Stomach (tissue), 9 donors: ENCODE results near the gene HLCS. TPM values are rescaled to one million over a fixed set of nuclear protein-coding genes. Genes with fewer than 3 reads are reported as not detected.

Source experiments
- DNase-seq, 2 donors: peaks; one replicate each; pipeline versions ENCODE4 v3.0.0 to v3.0.0-alpha.2; 2013 to 2019
- H3K27ac ChIP-seq, 5 donors: fragments of 200-600 bp in 4 of 5; sonication (generic) in 4 of 5; one replicate each; pipeline ENCODE4 v1.5.1; 2013 to 2019; ENCODE audit warnings: mild to moderate bottlenecking in 1 of 5, moderate library complexity in 1 of 5
- H3K27me3 ChIP-seq, 3 donors: fragments of 200-600 bp; sonication (generic); one replicate each; pipeline ENCODE4 v1.5.1; 2017 to 2019; ENCODE audit warnings: mixed run types in 1 of 3
- H3K36me3 ChIP-seq, 4 donors: fragments of 200-600 bp; sonication (generic); 1 replicate in 3 of 4; 2 replicates in 1 of 4; pipeline ENCODE4 v1.5.1; 2016 to 2019
- H3K4me1 ChIP-seq, 4 donors: fragments of 200-600 bp; sonication (generic); one replicate each; pipeline ENCODE4 v1.5.1; 2016 to 2019
- H3K4me3 ChIP-seq, 4 donors: fragments of 200-600 bp; sonication (generic) in 3 of 4; one replicate each; pipeline ENCODE4 v1.5.1; 2016 to 2019; ENCODE audit warnings: mild to moderate bottlenecking in 1 of 4
- H3K9me3 ChIP-seq, 4 donors: fragments of 200-600 bp; sonication (generic); one replicate each; pipeline ENCODE4 v1.5.1; 2016 to 2019
- CTCF ChIP-seq, 7 experiments: fragments of 450-650 bp in 4 of 7; fragments of 200-600 bp in 3 of 7; sonication (generic) in 3 of 7; IDR thresholded peaks; one replicate each; pipeline ENCODE4 v1.5.1; 2016 to 2019; ENCODE audit warnings: antibody characterized with exemption in 7 of 7, control low read depth in 2 of 7, mild to moderate bottlenecking in 1 of 7
- EP300 ChIP-seq: sonication (generic); formaldehyde crosslinking; IDR thresholded peaks from one replicate; pipeline ENCODE4 v1.6.1; 2017; ENCODE audit warnings: antibody characterized with exemption
- POLR2A ChIP-seq, 4 donors: fragments of 450-650 bp; IDR thresholded peaks; one replicate each; pipeline ENCODE4 v1.6.1; 2016; ENCODE audit warnings: antibody characterized with exemption in 4 of 4, control low read depth in 2 of 4, mild to moderate bottlenecking in 1 of 4, moderate library complexity in 1 of 4
- POLR2AphosphoS5 ChIP-seq, 3 donors: sonication (generic); formaldehyde crosslinking; IDR thresholded peaks; one replicate each; pipeline ENCODE4 v1.6.1; 2016; ENCODE audit warnings: antibody characterized with exemption in 3 of 3
- WGBS, 5 donors: extraction: QIAGEN DNeasy Blood & Tissue Kit in 3 of 5; methylation state at CpG; one replicate each; pipeline versions ENCODE4 v1.1.5 to v1.1.7; 2013 to 2018; 5-methylcytosine and 5-hydroxymethylcytosine counted together
- intact Hi-C: fragments of 100-400 bp; cut with DNase I; formaldehyde crosslinking; loops from one replicate; pipeline ENCODE4 v1.15.1; 2023; ENCODE audit warnings: low total_unique reads
- polyA plus RNA-seq, 3 donors: library from polyadenylated mRNA; stranded (reverse); fragments of 200-250 nt; gene quantifications; one replicate each; pipeline ENCODE4 v1.2.3, GENCODE V29; 2013
- total RNA-seq, 5 donors: library from RNA; depleted of rRNA; stranded (reverse); fragments of >200 nt; gene quantifications; one replicate each; pipeline versions ENCODE4 v1.1.0 to v1.2.3, GENCODE V29; 2014 to 2016
- donor health status: healthy with polysubstance abuse.
- donor health status: Bipolar disorder and iron deficiency.
- donor health status: healthy.

Gene HLCS
- total and polyA plus RNA-seq, 8 donors: 2.3 to 35.1 (median 13.9) TPM

- no peak for DNase-seq
- no peaks in the 10 kb centered on the region for H3K9me3 ChIP-seq
- no peak overlapping the region for H3K27ac ChIP-seq
- H3K4me3 ChIP-seq: no peak overlapping the region
- peaks cover 0 to 5% (median 0%) of the 10 kb centered on the region in 4 donors for H3K4me1 ChIP-seq
- WGBS, 5 donors: 74 to 85% (median 79%) methylated on average over 21 to 22 of the region's 22 CpGs
- TF ChIP-seq POLR2AphosphoS5 (IDR thresholded peaks at IDR 0.05) (no peak), EP300 (no peak), CTCF (IDR thresholded peaks at IDR 0.05) (no peak), POLR2A (IDR thresholded peaks at IDR 0.05) (no peak)
- H3K36me3 ChIP-seq: peaks cover 0 to 64% (median 20%) of the 10 kb centered on the region in 4 donors
- H3K27me3 ChIP-seq: no peaks in the 10 kb centered on the region
- intact Hi-C loops: no loop called here
These were observed 212.1 kb downstream of the HLCS start for GRCh38 chr21:36754241-36754898.

GRCh38 chr21:36753556-36753955 is 212.9 kb downstream of the HLCS start:
- Histone ChIP-seq H3K4me3 (no peak overlapping the region), H3K27ac (no peak overlapping the region), H3K4me1 (peaks cover 0 to 5% (median 0%) of the 10 kb centered on the region in 4 donors), H3K9me3 (no peaks in the 10 kb centered on the region), H3K36me3 (peaks cover 0 to 56% (median 19%) of the 10 kb centered on the region in 4 donors), H3K27me3 (peaks cover 0 to 6% (median 0%) of the 10 kb centered on the region in 3 donors)
- intact Hi-C loops: no loop called here
- TF ChIP-seq POLR2AphosphoS5 (IDR thresholded peaks at IDR 0.05): no peak
- TF ChIP-seq EP300: no peak
- TF ChIP-seq CTCF (IDR thresholded peaks at IDR 0.05): no peak
- TF ChIP-seq POLR2A (IDR thresholded peaks at IDR 0.05): no peak
- WGBS, 5 donors: 76 to 85% (median 83%) methylated on average over 3 of the region's 3 CpGs
- no peak for DNase-seq

DNA sequence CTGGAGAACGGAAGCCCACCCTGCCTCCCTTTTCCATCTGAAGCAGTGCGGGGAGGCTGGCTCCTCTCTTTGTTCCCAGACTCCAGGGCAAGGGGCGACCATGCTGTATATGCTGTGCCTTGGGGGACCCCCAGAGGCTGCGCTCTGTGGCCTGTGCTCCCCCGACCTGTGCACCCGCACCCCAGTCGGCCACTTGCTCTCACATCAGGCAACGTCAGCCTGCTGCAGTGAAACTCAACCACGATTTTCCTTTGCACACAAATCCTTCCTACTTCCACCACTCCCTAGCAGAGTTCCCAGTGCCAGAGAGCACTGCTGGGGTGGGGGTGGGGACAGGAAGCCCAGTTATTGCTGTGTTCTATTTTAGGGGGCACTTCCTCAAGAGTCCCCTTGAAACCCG is 215.1 kb downstream of the HLCS start:
- Histone ChIP-seq H3K4me1 (peaks cover 8 to 16% (median 14%) of the 10 kb centered on the region in 4 donors), H3K4me3 (no peak overlapping the region), H3K27me3 (peaks cover 0 to 26% (median 3%) of the 10 kb centered on the region in 3 donors), H3K27ac (no peak overlapping the region), H3K9me3 (no peaks in the 10 kb centered on the region), H3K36me3 (peaks cover 0 to 47% (median 20%) of the 10 kb centered on the region in 4 donors)
- DNase-seq: peak in 1 of 2 donors; percentile 31
- 73 to 83% (median 76%) methylated on average over 10 of the region's 10 CpGs for WGBS, 5 donors
- intact Hi-C loops: no loop called here
- no peak for TF ChIP-seq EP300
- no peak for TF ChIP-seq POLR2A (IDR thresholded peaks at IDR 0.05)
- no peak for TF ChIP-seq CTCF (IDR thresholded peaks at IDR 0.05)
- TF ChIP-seq POLR2AphosphoS5 (IDR thresholded peaks at IDR 0.05): no peak

DNA sequence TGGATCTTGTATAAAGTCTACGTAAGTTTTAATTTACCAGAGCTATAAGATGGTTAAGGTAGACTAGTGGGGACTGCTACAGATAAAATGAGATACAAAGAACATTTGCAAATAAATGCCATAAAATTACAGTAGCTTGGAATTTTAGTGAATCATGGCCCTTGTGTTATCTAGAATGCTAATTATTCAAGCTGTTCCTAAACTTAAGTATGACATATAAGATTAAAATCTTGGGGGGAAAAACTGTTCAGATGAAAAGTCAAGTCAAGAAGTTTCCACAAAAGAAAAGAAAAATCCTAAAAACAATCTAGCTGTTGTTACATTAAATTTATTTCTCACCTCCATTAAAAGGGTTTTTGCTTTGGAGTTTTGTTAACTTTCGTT is 215.9 kb downstream of the HLCS start:
- Histone ChIP-seq H3K4me3 (no peak overlapping the region), H3K27me3 (peaks cover 0 to 35% (median 3%) of the 10 kb centered on the region in 3 donors), H3K36me3 (peaks cover 0 to 40% (median 19%) of the 10 kb centered on the region in 4 donors), H3K4me1 (peaks cover 8 to 22% (median 19%) of the 10 kb centered on the region in 4 donors), H3K27ac (no peak overlapping the region), H3K9me3 (no peaks in the 10 kb centered on the region)
- DNase-seq: no peak
- TF ChIP-seq POLR2AphosphoS5 (IDR thresholded peaks at IDR 0.05): no peak
- no peak for TF ChIP-seq POLR2A (IDR thresholded peaks at IDR 0.05)
- no peak for TF ChIP-seq CTCF (IDR thresholded peaks at IDR 0.05)
- 94 to 99% (median 96%) methylated on average over 2 of the region's 2 CpGs for WGBS, 5 donors
- intact Hi-C loops: no loop called here
